Measurements from ENCODE around the gene ZFAND2A. TPM values are rescaled to one million over a fixed set of nuclear protein-coding genes. Genes with fewer than 3 reads are reported as not detected.

The ZFAND2A gene
- polyA plus RNA-seq, 3 donors: 30.6 to 126 (median 35.1) TPM

- H3K27me3 Mint-ChIP-seq (ENCODE audit: low read depth in 3 of 3): peaks cover 8 to 21% (median 12%) of the 10 kb centered on the region in 3 donors
- Histone ChIP-seq H3K9ac (ENCODE audit: insufficient read depth, low read length, poor library complexity, severe bottlenecking) (peak overlapping the region; percentile 48), H3K4me1 (ENCODE audit: control insufficient read depth in 1 of 2, insufficient read depth in 2 of 2, low read length in 2 of 2) (peaks cover 13 to 16% of the 10 kb centered on the region in 2 donors), H3K27me3 (ENCODE audit: control insufficient read depth in 2 of 2, insufficient read depth in 2 of 2, low read length in 2 of 2) (no peaks in the 10 kb centered on the region), H3K9me3 (replicated peaks in 1 of 2; ENCODE audit: control insufficient read depth in 1 of 2, insufficient read depth in 1 of 2, low read length in 2 of 2) (peaks cover 0 to 6% of the 10 kb centered on the region in 2 donors), H2AFZ (ENCODE audit: insufficient read depth, low read depth, low read length, poor library complexity, severe bottlenecking) (peak overlapping the region; percentile 84), H3K36me3 (replicated peaks in 1 of 2; ENCODE audit: control insufficient read depth in 1 of 2, insufficient read depth in 2 of 2, low read length in 2 of 2) (no peaks in the 10 kb centered on the region), H3K4me3 (replicated peaks in 1 of 3; ENCODE audit: low read depth in 2 of 3, low read length in 3 of 3) (no peak overlapping the region), H3K79me2 (ENCODE audit: insufficient read depth, low read length) (no peaks in the 10 kb centered on the region), H3K4me2 (replicated peaks; ENCODE audit: extremely low read depth, low read length, poor library complexity, severe bottlenecking) (peak overlapping the region; percentile 40), H3K27ac (ENCODE audit: low read depth in 1 of 2, low read length in 2 of 2) (peak overlapping the region in 1 of 2 donors; percentile 35), H4K20me1 (ENCODE audit: insufficient read depth, low read length) (no peaks in the 10 kb centered on the region)
- H3K4me3 Mint-ChIP-seq: no peak overlapping the region
- intact Hi-C loops (cut with micrococcal nuclease): loop anchor here in 1 of 2 donors (5.0 kb wide), 1 partner anchor 94 kb away; the partner anchor contains the start of gene GPER1
- peaks cover 0 to 16% (median 10%) of the 10 kb centered on the region in 7 donors for H3K9me3 Mint-ChIP-seq
- TF ChIP-seq, protein P1, sequence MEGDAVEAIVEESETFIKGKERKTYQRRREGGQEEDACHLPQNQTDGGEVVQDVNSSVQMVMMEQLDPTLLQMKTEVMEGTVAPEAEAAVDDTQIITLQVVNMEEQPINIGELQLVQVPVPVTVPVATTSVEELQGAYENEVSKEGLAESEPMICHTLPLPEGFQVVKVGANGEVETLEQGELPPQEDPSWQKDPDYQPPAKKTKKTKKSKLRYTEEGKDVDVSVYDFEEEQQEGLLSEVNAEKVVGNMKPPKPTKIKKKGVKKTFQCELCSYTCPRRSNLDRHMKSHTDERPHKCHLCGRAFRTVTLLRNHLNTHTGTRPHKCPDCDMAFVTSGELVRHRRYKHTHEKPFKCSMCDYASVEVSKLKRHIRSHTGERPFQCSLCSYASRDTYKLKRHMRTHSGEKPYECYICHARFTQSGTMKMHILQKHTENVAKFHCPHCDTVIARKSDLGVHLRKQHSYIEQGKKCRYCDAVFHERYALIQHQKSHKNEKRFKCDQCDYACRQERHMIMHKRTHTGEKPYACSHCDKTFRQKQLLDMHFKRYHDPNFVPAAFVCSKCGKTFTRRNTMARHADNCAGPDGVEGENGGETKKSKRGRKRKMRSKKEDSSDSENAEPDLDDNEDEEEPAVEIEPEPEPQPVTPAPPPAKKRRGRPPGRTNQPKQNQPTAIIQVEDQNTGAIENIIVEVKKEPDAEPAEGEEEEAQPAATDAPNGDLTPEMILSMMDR (IDR thresholded peaks at IDR 0.05): no peak
- peak overlapping the region in 1 of 7 donors; percentile 42 for H3K27ac Mint-ChIP-seq
- no peak for DNase-seq
- H3K36me3 Mint-ChIP-seq: no peaks in the 10 kb centered on the region
- H3K4me1 Mint-ChIP-seq: peaks cover 23% of the 10 kb centered on the region
- 74% methylated on average over 15 of the region's 19 CpGs for WGBS (ENCODE audit: insufficient coverage)
These were observed 21.0 kb upstream of the ZFAND2A start for GRCh38 chr7:1181031-1181430.

- Histone ChIP-seq H3K4me2 (replicated peaks; ENCODE audit: extremely low read depth, low read length, poor library complexity, severe bottlenecking) (no peak overlapping the region), H4K20me1 (ENCODE audit: insufficient read depth, low read length) (no peaks in the 10 kb centered on the region), H3K4me1 (ENCODE audit: control insufficient read depth in 1 of 2, insufficient read depth in 2 of 2, low read length in 2 of 2) (peaks cover 16 to 17% of the 10 kb centered on the region in 2 donors), H3K27me3 (ENCODE audit: control insufficient read depth in 2 of 2, insufficient read depth in 2 of 2, low read length in 2 of 2) (no peaks in the 10 kb centered on the region), H3K27ac (ENCODE audit: low read depth in 1 of 2, low read length in 2 of 2) (no peak overlapping the region), H3K79me2 (ENCODE audit: insufficient read depth, low read length) (no peaks in the 10 kb centered on the region), H3K36me3 (replicated peaks in 1 of 2; ENCODE audit: control insufficient read depth in 1 of 2, insufficient read depth in 2 of 2, low read length in 2 of 2) (no peaks in the 10 kb centered on the region), H3K9ac (ENCODE audit: insufficient read depth, low read length, poor library complexity, severe bottlenecking) (no peak overlapping the region), H2AFZ (ENCODE audit: insufficient read depth, low read depth, low read length, poor library complexity, severe bottlenecking) (no peak overlapping the region), H3K9me3 (replicated peaks in 1 of 2; ENCODE audit: control insufficient read depth in 1 of 2, insufficient read depth in 1 of 2, low read length in 2 of 2) (peaks cover 0 to 6% of the 10 kb centered on the region in 2 donors), H3K4me3 (replicated peaks in 1 of 3; ENCODE audit: low read depth in 2 of 3, low read length in 3 of 3) (no peak overlapping the region)
- H3K27ac Mint-ChIP-seq: peak overlapping the region in 1 of 7 donors; percentile 70
- 41% methylated on average over 22 of the region's 22 CpGs for WGBS (ENCODE audit: insufficient coverage)
- H3K4me1 Mint-ChIP-seq: peaks cover 21% of the 10 kb centered on the region
- H3K36me3 Mint-ChIP-seq: no peaks in the 10 kb centered on the region
- TF ChIP-seq, protein P1 (IDR thresholded peaks at IDR 0.05): no peak
- DNase-seq: peak; percentile 46 to 67 (median 64)
- H3K4me3 Mint-ChIP-seq: peak overlapping the region in 1 of 2 donors; percentile 39
- H3K9me3 Mint-ChIP-seq: peaks cover 0 to 16% (median 10%) of the 10 kb centered on the region in 7 donors
- intact Hi-C loops (cut with micrococcal nuclease): loop anchor here in 1 of 2 donors (2.0 to 5.0 kb wide), 2 partner anchors 90 to 185 kb away; no protein-coding TSS in a partner anchor
- peaks cover 5 to 11% (median 6%) of the 10 kb centered on the region in 3 donors for H3K27me3 Mint-ChIP-seq (ENCODE audit: low read depth in 3 of 3)
These were observed 16.9 kb upstream of the ZFAND2A start for GRCh38 chr7:1176891-1177373.
